GM18861 (cell line): ENCODE data around the gene MYO18B.

Experiments
- ATAC-seq: cut with Tn5 transposase; IDR thresholded peaks from one replicate; pipeline ENCODE4 v1.9.1; 2021; ENCODE audit not compliant: unreplicated experiment

Gene MYO18B

GRCh38 chr22:25818541-25818940 lies 76.6 kb downstream of the MYO18B start:
- ATAC-seq, result no peak

GRCh38 chr22:25822344-25822743 lies 80.4 kb downstream of the MYO18B start:
- ATAC-seq, result no peak

GRCh38 chr22:25823276-25823675 lies 81.3 kb downstream of the MYO18B start:
- no peak for ATAC-seq

GRCh38 chr22:25824828-25825423 lies 82.9 kb downstream of the MYO18B start:
- ATAC-seq, result no peak

- no peak for ATAC-seq
Observed at GRCh38 chr22:25827415-25827814, 85.4 kb downstream of the MYO18B start.

GRCh38 chr22:25828422-25828821 lies 86.4 kb downstream of the MYO18B start:
- ATAC-seq, result no peak

- ATAC-seq, result no peak
Observed at GRCh38 chr22:25829237-25829636, 87.2 kb downstream of the MYO18B start.

GRCh38 chr22:25829808-25830777 lies 88.1 kb downstream of the MYO18B start:
- ATAC-seq, result no peak

GRCh38 chr22:25833091-25833490 lies 91.1 kb downstream of the MYO18B start:
- ATAC-seq, result no peak

- ATAC-seq, result no peak
Observed at GRCh38 chr22:25833676-25834075, 91.7 kb downstream of the MYO18B start.

- no peak for ATAC-seq
Observed at GRCh38 chr22:25834490-25834889, 92.5 kb downstream of the MYO18B start.

GRCh38 chr22:25835348-25835747 lies 93.4 kb downstream of the MYO18B start:
- ATAC-seq, result no peak

GRCh38 chr22:25837288-25837900 lies 95.4 kb downstream of the MYO18B start:
- no peak for ATAC-seq

GRCh38 chr22:25838960-25839741 lies 97.2 kb downstream of the MYO18B start:
- no peak for ATAC-seq

- no peak for ATAC-seq
Observed at GRCh38 chr22:25839755-25840154, 97.8 kb downstream of the MYO18B start.

GRCh38 chr22:25840167-25840566 lies 98.2 kb downstream of the MYO18B start:
- ATAC-seq, result no peak

GRCh38 chr22:25840891-25841290 lies 98.9 kb downstream of the MYO18B start:
- ATAC-seq, result no peak

GRCh38 chr22:25841775-25842174 lies 99.8 kb downstream of the MYO18B start:
- ATAC-seq, result no peak

- ATAC-seq, result no peak
Observed at GRCh38 chr22:25843660-25844405, 101.8 kb downstream of the MYO18B start.

GRCh38 chr22:25844601-25845000 lies 102.6 kb downstream of the MYO18B start:
- ATAC-seq, result no peak
